Measurements from ENCODE around the gene OAT. TPM values are rescaled to one million over a fixed set of nuclear protein-coding genes. Genes with fewer than 3 reads are reported as not detected.

OAT gene
- total and polyA plus RNA-seq, 2 of the 4 experiments (the other 2 are of a cell fraction) = 110 to 152 TPM

DNA sequence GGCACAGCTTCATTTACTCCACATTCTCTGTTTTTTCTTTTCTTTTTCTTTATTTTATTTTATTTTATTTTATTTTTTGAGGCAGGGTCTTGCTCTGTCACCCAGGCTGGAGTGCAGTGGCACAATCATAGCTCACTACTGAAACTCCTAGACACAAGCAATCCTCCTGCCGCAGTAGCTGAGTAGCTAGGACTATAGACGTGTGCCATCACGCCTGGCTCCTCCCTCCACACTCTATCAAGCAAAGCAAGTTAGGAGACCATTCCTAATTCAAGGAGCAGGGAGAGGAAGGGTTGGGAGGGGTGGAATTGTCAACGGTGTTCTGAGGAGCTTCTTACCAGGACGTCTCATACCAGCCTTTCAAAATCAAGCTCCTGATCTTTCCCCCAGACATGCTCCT lies 52.4 kb downstream of the OAT start:
- H2BK120ac ChIP-seq (ENCODE audit: low read depth, low read length) = no peak overlapping the region
- BruUV-seq (replicated peaks) = no TSS peak
- H3K18ac ChIP-seq (ENCODE audit: low read depth, low read length) = no peak overlapping the region
- TF ChIP-seq MAFK (IDR thresholded peaks at IDR 0.05; ENCODE audit: low read depth, low read length) = no peak
- no peak for TF ChIP-seq NFE2L2 (IDR thresholded peaks at IDR 0.05; ENCODE audit: low read depth, low read length)
- TF ChIP-seq CHD1 (IDR thresholded peaks at IDR 0.05; ENCODE audit: low read depth, low read length) = no peak
- TF ChIP-seq, protein P1, sequence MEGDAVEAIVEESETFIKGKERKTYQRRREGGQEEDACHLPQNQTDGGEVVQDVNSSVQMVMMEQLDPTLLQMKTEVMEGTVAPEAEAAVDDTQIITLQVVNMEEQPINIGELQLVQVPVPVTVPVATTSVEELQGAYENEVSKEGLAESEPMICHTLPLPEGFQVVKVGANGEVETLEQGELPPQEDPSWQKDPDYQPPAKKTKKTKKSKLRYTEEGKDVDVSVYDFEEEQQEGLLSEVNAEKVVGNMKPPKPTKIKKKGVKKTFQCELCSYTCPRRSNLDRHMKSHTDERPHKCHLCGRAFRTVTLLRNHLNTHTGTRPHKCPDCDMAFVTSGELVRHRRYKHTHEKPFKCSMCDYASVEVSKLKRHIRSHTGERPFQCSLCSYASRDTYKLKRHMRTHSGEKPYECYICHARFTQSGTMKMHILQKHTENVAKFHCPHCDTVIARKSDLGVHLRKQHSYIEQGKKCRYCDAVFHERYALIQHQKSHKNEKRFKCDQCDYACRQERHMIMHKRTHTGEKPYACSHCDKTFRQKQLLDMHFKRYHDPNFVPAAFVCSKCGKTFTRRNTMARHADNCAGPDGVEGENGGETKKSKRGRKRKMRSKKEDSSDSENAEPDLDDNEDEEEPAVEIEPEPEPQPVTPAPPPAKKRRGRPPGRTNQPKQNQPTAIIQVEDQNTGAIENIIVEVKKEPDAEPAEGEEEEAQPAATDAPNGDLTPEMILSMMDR (conservative IDR thresholded peaks at IDR 0.05; ENCODE audit: low read depth, low read length) = no peak
- no peak for TF ChIP-seq MXI1 (IDR thresholded peaks at IDR 0.05; ENCODE audit: borderline replicate concordance, low read depth, low read length)
- no peak for TF ChIP-seq POLR2A (IDR thresholded peaks at IDR 0.05; ENCODE audit: low read depth, low read length)
- TF ChIP-seq RFX5 (IDR thresholded peaks at IDR 0.05; ENCODE audit: low read depth, low read length) = no peak
- TF ChIP-seq BHLHE40 (IDR thresholded peaks at IDR 0.05; ENCODE audit: low read depth, low read length) = no peak
- no peak for TF ChIP-seq RAD21 (IDR thresholded peaks at IDR 0.05; ENCODE audit: low read length)
- TF ChIP-seq, protein P2, sequence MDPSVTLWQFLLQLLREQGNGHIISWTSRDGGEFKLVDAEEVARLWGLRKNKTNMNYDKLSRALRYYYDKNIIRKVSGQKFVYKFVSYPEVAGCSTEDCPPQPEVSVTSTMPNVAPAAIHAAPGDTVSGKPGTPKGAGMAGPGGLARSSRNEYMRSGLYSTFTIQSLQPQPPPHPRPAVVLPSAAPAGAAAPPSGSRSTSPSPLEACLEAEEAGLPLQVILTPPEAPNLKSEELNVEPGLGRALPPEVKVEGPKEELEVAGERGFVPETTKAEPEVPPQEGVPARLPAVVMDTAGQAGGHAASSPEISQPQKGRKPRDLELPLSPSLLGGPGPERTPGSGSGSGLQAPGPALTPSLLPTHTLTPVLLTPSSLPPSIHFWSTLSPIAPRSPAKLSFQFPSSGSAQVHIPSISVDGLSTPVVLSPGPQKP (IDR thresholded peaks at IDR 0.05; ENCODE audit: borderline replicate concordance, low read depth, low read length) = no peak
- TF ChIP-seq FOS (IDR thresholded peaks at IDR 0.05; ENCODE audit: low read depth, low read length) = no peak
- TF ChIP-seq CEBPB (IDR thresholded peaks at IDR 0.05; ENCODE audit: low read depth, low read length) = no peak
- TF ChIP-seq RCOR1 (IDR thresholded peaks at IDR 0.05; ENCODE audit: insufficient replicate concordance, low read length) = no peak
- no peaks in the 10 kb centered on the region for H4K20me1 ChIP-seq (ENCODE audit: insufficient read depth, low read length)
- H3K79me1 ChIP-seq (ENCODE audit: low read depth in 1 of 2, low read length in 2 of 2) = no peaks in the 10 kb centered on the region
- in situ Hi-C loops (cut with MboI; ENCODE audit: low sequenced_read_pairs) (no loop called here), dilution Hi-C loops (cut with HindIII; ENCODE audit: low sequenced_read_pairs, unreplicated experiment) (no loop called here), intact Hi-C loops (cut with micrococcal nuclease) (no loop called here)
- ChIA-PET POLR2A (ENCODE audit: unreplicated experiment) (no interaction called here), CTCF (no interaction called here)
- H3K14ac ChIP-seq (replicated peaks; ENCODE audit: low read depth, low read length) = no peak overlapping the region
- H3K9me3 ChIP-seq (ENCODE audit: control insufficient read depth, insufficient read depth, low read length) = no peaks in the 10 kb centered on the region
- H2AK9ac ChIP-seq (replicated peaks; ENCODE audit: low read depth, low read length, poor library complexity) = no peak overlapping the region
- no peak overlapping the region for H3K4me2 ChIP-seq (ENCODE audit: low read depth, low read length)
- no peak overlapping the region for H2BK20ac ChIP-seq (ENCODE audit: low read depth, low read length)
- no peak overlapping the region for H2BK15ac ChIP-seq (ENCODE audit: low read depth, low read length)
- no peaks in the 10 kb centered on the region for H3K4me1 ChIP-seq (ENCODE audit: control insufficient read depth, insufficient read depth, low read length)
- DNase-seq (no peak), ATAC-seq (ENCODE audit: low read depth) (no peak)
- WGBS, 2 experiments (ENCODE audit: extremely low coverage in 2 of 2, insufficient read length in 1 of 2) = 0% methylated on average over 1 of the region's 5 CpGs; no CpG with 5 or more reads in 1 of the 2 experiments
- H4K5ac ChIP-seq (ENCODE audit: low read depth, low read length) = no peak overlapping the region
- H3K27me3 ChIP-seq (ENCODE audit: control insufficient read depth, insufficient read depth, low read length) = peaks cover 2% of the 10 kb centered on the region
- H2BK5ac ChIP-seq (ENCODE audit: low read depth, low read length, poor library complexity, severe bottlenecking) = no peak overlapping the region
- no peak overlapping the region for H4K8ac ChIP-seq (ENCODE audit: low read depth in 2 of 2, low read length in 2 of 2)
- H3K56ac ChIP-seq (ENCODE audit: extremely low read depth, insufficient read depth, low read length) = no peak overlapping the region
- H3K27ac ChIP-seq (ENCODE audit: insufficient read depth, low read length) = no peak overlapping the region
- H3K23ac ChIP-seq (ENCODE audit: low read depth, low read length) = no peak overlapping the region; the same call in 1 of the 2 replicates
- H3K4ac ChIP-seq (ENCODE audit: low read depth, low read length) = no peak overlapping the region
- no peak overlapping the region for H4K91ac ChIP-seq (ENCODE audit: insufficient read depth, low read depth, low read length)
- no peak overlapping the region for H2AK5ac ChIP-seq (ENCODE audit: low read depth, low read length)
- H2AFZ ChIP-seq (replicated peaks; ENCODE audit: low read length, poor library complexity) = no peak overlapping the region
- no peak overlapping the region for H3K4me3 ChIP-seq (ENCODE audit: insufficient read depth, low read depth, low read length)
- H3K36me3 ChIP-seq (ENCODE audit: control insufficient read depth, insufficient read depth, low read length) = no peaks in the 10 kb centered on the region
- no peaks in the 10 kb centered on the region for H3K9me1 ChIP-seq (ENCODE audit: insufficient read depth, low read length)
- H3K9ac ChIP-seq (ENCODE audit: low read depth, low read length) = no peak overlapping the region
